PC-3 (cell line): ENCODE measurements around the gene MACROD2. TPM values are rescaled to one million over a fixed set of nuclear protein-coding genes. Genes with fewer than 3 reads are reported as not detected.

Experiments used
- ATAC-seq: fragments of 200-7000 bp; cut with Tn5 transposase; 2 replicates; pipeline ENCODE4 v1.9.1; 2020; ENCODE audit warnings: mild to moderate bottlenecking, moderate library complexity
- BruUV-seq: library from RNA; stranded (reverse); fragments of 400-500 nt; replicated peaks from 2 replicates; lab custom pipeline; 2021; lab: Mats Ljungman, UMichigan
- CTCF ChIA-PET: fragments of 300-600 bp; sonication (Branson Sonifier 250); formaldehyde crosslinking; loops from one replicate; lab custom pipeline; 2022; ENCODE audit warnings: antibody characterized with exemption; lab: Charles Lee
- POLR2A ChIA-PET: fragments of 300-600 bp; sonication (Branson Sonifier 250); formaldehyde crosslinking; loops from one replicate; lab custom pipeline; 2022; ENCODE audit warnings: antibody characterized with exemption; ENCODE audit not compliant: unreplicated experiment; lab: Charles Lee
- DNase-seq: peaks from one replicate; pipeline ENCODE4 v3.0.0-alpha.2; 2015
- H2AFZ ChIP-seq: fragments of 300-600 bp; sonication (generic); 2 replicates; pipeline ENCODE4 v1.6.0; 2016; ENCODE audit warnings: antibody characterized with exemption, low read length
- H3F3A ChIP-seq: fragments of 300-600 bp; sonication (generic); one replicate; pipeline ENCODE4 v1.6.0; 2017; ENCODE audit warnings: antibody characterized with exemption, low read length, control low read depth, mild to moderate bottlenecking; ENCODE audit not compliant: unreplicated experiment
- H3K27ac ChIP-seq: fragments of 300-600 bp; sonication (generic); 2 replicates; pipeline ENCODE4 v1.5.1; 2016; ENCODE audit warnings: mild to moderate bottlenecking, low read length
- H3K27me3 ChIP-seq: fragments of 300-600 bp; sonication (generic); 2 replicates; pipeline ENCODE4 v1.6.1; 2016; ENCODE audit warnings: low read length, mixed read lengths
- H3K36me3 ChIP-seq: fragments of 300-600 bp; sonication (generic); 2 replicates; pipeline ENCODE4 v1.6.1; 2016; ENCODE audit warnings: low read depth, mixed run types, low read length, mixed read lengths
- H3K4me1 ChIP-seq: fragments of 300-600 bp; sonication (generic); 2 replicates; pipeline ENCODE4 v1.5.1; 2016; ENCODE audit warnings: low read length; ENCODE audit not compliant: insufficient read depth
- H3K4me2 ChIP-seq: fragments of 300-600 bp; sonication (generic); 2 replicates; pipeline ENCODE4 v1.6.0; 2016; ENCODE audit warnings: low read length
- H3K4me3 ChIP-seq: fragments of 300-600 bp; sonication (generic); 2 replicates; pipeline ENCODE4 v1.5.1; 2016; ENCODE audit warnings: mild to moderate bottlenecking, low read length, mixed read lengths
- H3K79me2 ChIP-seq: fragments of 300-600 bp; sonication (generic); 2 replicates; pipeline ENCODE4 v1.6.1; 2017; ENCODE audit warnings: low read length, mixed read lengths
- H3K9ac ChIP-seq: fragments of 300-600 bp; sonication (generic); 2 replicates; pipeline ENCODE4 v1.6.0; 2016; ENCODE audit warnings: mild to moderate bottlenecking, low read length
- H3K9me2 ChIP-seq: fragments of 300-600 bp; sonication (generic); replicated peaks from 2 replicates; pipeline ENCODE4 v1.6.1; 2016; ENCODE audit warnings: mixed run types, low read length, mixed read lengths
- H3K9me3 ChIP-seq: fragments of 300-600 bp; sonication (generic); 2 replicates; pipeline ENCODE4 v1.6.1; 2016; ENCODE audit warnings: low read length, mixed read lengths
- H4K20me1 ChIP-seq: fragments of 300-600 bp; sonication (generic); 2 replicates; pipeline ENCODE4 v1.6.1; 2016; ENCODE audit warnings: low read length, mixed read lengths
- CTCF ChIP-seq: fragments of 300-600 bp; sonication (generic); conservative IDR thresholded peaks from 2 replicates; pipeline ENCODE4 v1.5.1; 2017; ENCODE audit warnings: antibody characterized with exemption, low read depth, mild to moderate bottlenecking, low read length
- EZH2 ChIP-seq: fragments of 300-600 bp; sonication (generic); IDR thresholded peaks from one replicate; pipeline ENCODE4 v1.6.1; 2017; ENCODE audit warnings: antibody characterized with exemption, mild to moderate bottlenecking, low read length; ENCODE audit not compliant: unreplicated experiment
- EZH2phosphoT487 ChIP-seq: fragments of 300-600 bp; sonication (generic); IDR thresholded peaks from 2 replicates; pipeline ENCODE4 v1.6.1; 2018; ENCODE audit warnings: mild to moderate bottlenecking, antibody characterized with exemption, low read length, borderline replicate concordance
- intact Hi-C: fragments of 100-400 bp; cut with micrococcal nuclease; formaldehyde crosslinking; loops from 2 replicates; pipeline ENCODE4 v1.9.0; 2023
- total RNA-seq: library from RNA; depleted of rRNA; stranded (reverse); fragments of >200 nt; gene quantifications from 2 replicates; pipeline ENCODE4 v1.2.3, GENCODE V29; 2014

MACROD2 gene
- total RNA-seq, 1 experiment from 2014 or later = 3.1 TPM

DNA sequence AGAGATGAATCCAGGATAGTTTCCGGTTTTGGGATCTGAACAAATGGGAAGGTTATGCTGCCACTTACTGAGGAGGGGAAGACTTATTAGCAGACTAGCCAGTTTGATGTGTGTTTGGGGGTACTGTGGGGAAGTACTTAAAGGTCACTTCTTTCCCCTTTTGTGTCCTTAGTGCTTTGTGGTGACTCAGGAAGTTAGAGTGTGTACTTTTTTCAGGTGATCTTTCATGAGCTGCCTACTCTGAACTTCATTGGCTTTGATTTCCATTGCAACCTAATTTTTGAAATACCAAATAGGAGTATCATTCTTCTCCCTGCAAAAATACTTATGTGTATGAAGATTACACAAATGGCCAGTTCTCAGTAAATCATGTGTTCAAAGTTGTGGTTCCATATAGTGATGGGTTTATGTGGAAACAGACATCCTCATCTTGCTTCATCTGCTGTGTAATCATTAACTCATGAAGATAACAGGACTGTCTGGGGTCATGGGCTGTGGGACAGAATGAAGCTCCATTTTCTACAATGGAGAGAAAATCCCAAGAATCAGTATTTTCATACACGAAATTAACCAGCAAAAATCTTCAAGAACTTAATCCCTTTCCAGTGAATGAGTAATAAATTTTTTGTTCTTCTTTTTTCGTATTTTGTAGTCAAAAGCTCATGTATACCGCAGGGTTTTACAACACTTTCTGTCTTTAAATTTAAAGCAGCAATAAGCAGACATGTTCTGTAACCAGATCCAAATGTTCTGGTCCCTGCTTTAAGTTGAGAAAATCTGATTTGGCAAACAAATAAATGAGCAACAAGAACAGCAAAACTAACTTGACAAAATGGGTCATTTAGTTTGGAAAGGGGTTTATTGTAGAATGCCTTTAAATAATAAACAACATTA is 614.3 kb downstream of the MACROD2 start:
- H3K9me2 ChIP-seq = no peaks in the 10 kb centered on the region
- no peaks in the 10 kb centered on the region for H3K27me3 ChIP-seq
- H2AFZ ChIP-seq = no peak overlapping the region
- H3F3A ChIP-seq = no peaks in the 10 kb centered on the region
- H3K4me2 ChIP-seq = no peak overlapping the region
- H3K9me3 ChIP-seq = no peaks in the 10 kb centered on the region
- ATAC-seq (no peak), DNase-seq (no peak)
- no peak overlapping the region for H3K9ac ChIP-seq
- H3K4me3 ChIP-seq = no peak overlapping the region
- no peaks in the 10 kb centered on the region for H3K4me1 ChIP-seq
- CTCF ChIA-PET = no interaction called here
- BruUV-seq = no TSS peak
- POLR2A ChIA-PET = no interaction called here
- no peak overlapping the region for H3K27ac ChIP-seq
- TF ChIP-seq EZH2 (no peak), EZH2phosphoT487 (no peak), CTCF (no peak)
- no peaks in the 10 kb centered on the region for H3K36me3 ChIP-seq
- no peaks in the 10 kb centered on the region for H3K79me2 ChIP-seq
- no peaks in the 10 kb centered on the region for H4K20me1 ChIP-seq
- intact Hi-C loops = no loop called here

- POLR2A ChIA-PET = no interaction called here
- Histone ChIP-seq H3K36me3 (no peaks in the 10 kb centered on the region), H3K4me2 (no peak overlapping the region), H3F3A (no peaks in the 10 kb centered on the region), H3K27me3 (no peaks in the 10 kb centered on the region), H3K4me1 (peaks cover 10% of the 10 kb centered on the region), H2AFZ (no peak overlapping the region), H4K20me1 (no peaks in the 10 kb centered on the region), H3K9me3 (no peaks in the 10 kb centered on the region), H3K4me3 (no peak overlapping the region), H3K79me2 (no peaks in the 10 kb centered on the region), H3K9me2 (no peaks in the 10 kb centered on the region), H3K27ac (no peak overlapping the region), H3K9ac (no peak overlapping the region)
- DNase-seq (no peak), ATAC-seq (no peak)
- CTCF ChIA-PET = no interaction called here
- TF ChIP-seq EZH2 = no peak
- no peak for TF ChIP-seq EZH2phosphoT487
- TF ChIP-seq CTCF = no peak
- no TSS peak for BruUV-seq
- intact Hi-C loops = no loop called here
These were observed 616.2 kb downstream of the MACROD2 start for GRCh38 chr20:14611479-14611878.

GRCh38 chr20:14612391-14612790 is 617.1 kb downstream of the MACROD2 start:
- ATAC-seq (no peak), DNase-seq (no peak)
- no peak overlapping the region for H3K4me2 ChIP-seq
- no TSS peak for BruUV-seq
- no peak overlapping the region for H3K9ac ChIP-seq
- H3K9me3 ChIP-seq = no peaks in the 10 kb centered on the region
- peaks cover 16% of the 10 kb centered on the region for H3K4me1 ChIP-seq
- no peaks in the 10 kb centered on the region for H3K9me2 ChIP-seq
- H3K4me3 ChIP-seq = no peak overlapping the region
- no peaks in the 10 kb centered on the region for H3K27me3 ChIP-seq
- TF ChIP-seq EZH2 (no peak), EZH2phosphoT487 (no peak), CTCF (no peak)
- intact Hi-C loops = no loop called here
- POLR2A ChIA-PET = interaction anchor here (0.6 to 0.7 kb wide), 2 partner anchors 33 to 1604 kb away, joined by 3 to 4 read pairs; no protein-coding TSS in a partner anchor
- no peaks in the 10 kb centered on the region for H3K36me3 ChIP-seq
- H3F3A ChIP-seq = no peaks in the 10 kb centered on the region
- CTCF ChIA-PET = interaction anchor here (0.5 kb wide), 1 partner anchor 646 kb away, joined by 6 read pairs; no protein-coding TSS in a partner anchor
- H3K27ac ChIP-seq = no peak overlapping the region
- H3K79me2 ChIP-seq = no peaks in the 10 kb centered on the region
- no peak overlapping the region for H2AFZ ChIP-seq
- no peaks in the 10 kb centered on the region for H4K20me1 ChIP-seq
